Natural killer cell treated with Interleukin-12 subunit alpha and Interleukin-12 subunit beta and Interleukin-15 and Interleukin-18, amount 100 ng/mL, for 72 hours (primary cell): ENCODE results near the gene SYT1. TPM values are rescaled to one million over a fixed set of nuclear protein-coding genes. Genes with fewer than 3 reads are reported as not detected.

Source experiments
- ATAC-seq, 2 donors: fragments of 150-1000 bp; cut with Tn5 transposase in 1 of 2; sonication (Bioruptor Pico), chemical (Tn5 transposase) in 1 of 2; 2 replicates each; pipeline ENCODE4 v1.10.0; 2021
- DNase-seq: peaks from one replicate; pipeline ENCODE4 v3.0.0; 2022; ENCODE audit warnings: low spot score
- H3K27ac Mint-ChIP-seq, 2 donors: 1 replicate in 1 of 2; 2 replicates in 1 of 2; pipeline ENCODE4 v1.8.0; 2022; ENCODE audit warnings: mixed read lengths in 2 of 2, mild to moderate bottlenecking in 1 of 2, moderate library complexity in 1 of 2
- H3K27me3 Mint-ChIP-seq, 2 donors: 1 replicate in 1 of 2; 2 replicates in 1 of 2; pipeline ENCODE4 v1.8.0; 2022; ENCODE audit warnings: mixed read lengths in 2 of 2
- H3K36me3 Mint-ChIP-seq: one replicate; pipeline ENCODE4 v1.8.0; 2022; ENCODE audit warnings: mixed read lengths
- H3K4me1 Mint-ChIP-seq, 2 donors: 1 replicate in 1 of 2; 2 replicates in 1 of 2; pipeline ENCODE4 v1.8.0; 2022; ENCODE audit warnings: low read depth in 2 of 2, mixed read lengths in 2 of 2, mild to moderate bottlenecking in 1 of 2
- H3K4me3 Mint-ChIP-seq: one replicate; pipeline ENCODE4 v1.8.0; 2022; ENCODE audit warnings: mixed read lengths
- H3K9me3 Mint-ChIP-seq: 2 replicates; pipeline ENCODE4 v1.8.0; 2022; ENCODE audit warnings: mixed read lengths
- total RNA-seq, 2 donors: library from RNA; stranded (reverse); gene quantifications; one replicate each; pipeline ENCODE4 v1.2.3, GENCODE V29; 2022

SYT1 gene
- total RNA-seq, 2 donors from 2014 or later, result not detected

GRCh38 chr12:79067977-79068376, 203.4 kb downstream of the SYT1 start:
- no peaks in the 10 kb centered on the region for H3K27me3 Mint-ChIP-seq
- H3K4me3 Mint-ChIP-seq, result no peak overlapping the region
- DNase-seq, result no peak
- peaks cover 13% of the 10 kb centered on the region for H3K9me3 Mint-ChIP-seq
- no peak for ATAC-seq
- no peak overlapping the region for H3K27ac Mint-ChIP-seq
- H3K4me1 Mint-ChIP-seq, result no peaks in the 10 kb centered on the region
- H3K36me3 Mint-ChIP-seq, result no peaks in the 10 kb centered on the region

- H3K27me3 Mint-ChIP-seq, result no peaks in the 10 kb centered on the region
- H3K36me3 Mint-ChIP-seq, result no peaks in the 10 kb centered on the region
- no peaks in the 10 kb centered on the region for H3K4me1 Mint-ChIP-seq
- DNase-seq, result no peak
- no peak overlapping the region for H3K27ac Mint-ChIP-seq
- ATAC-seq, result no peak
- peaks cover 10% of the 10 kb centered on the region for H3K9me3 Mint-ChIP-seq
- no peak overlapping the region for H3K4me3 Mint-ChIP-seq
These were observed 204.4 kb downstream of the SYT1 start for GRCh38 chr12:79069009-79069408.

GRCh38 chr12:79071498-79071897, 206.9 kb downstream of the SYT1 start:
- Mint-ChIP-seq H3K36me3 (no peaks in the 10 kb centered on the region), H3K27ac (no peak overlapping the region), H3K27me3 (no peaks in the 10 kb centered on the region), H3K4me3 (no peak overlapping the region), H3K4me1 (no peaks in the 10 kb centered on the region), H3K9me3 (peaks cover 5% of the 10 kb centered on the region)
- no peak for DNase-seq
- no peak for ATAC-seq

GRCh38 chr12:79073506-79073905, 208.9 kb downstream of the SYT1 start:
- ATAC-seq, result no peak
- no peaks in the 10 kb centered on the region for H3K27me3 Mint-ChIP-seq
- no peak overlapping the region for H3K27ac Mint-ChIP-seq
- DNase-seq, result no peak
- no peaks in the 10 kb centered on the region for H3K36me3 Mint-ChIP-seq
- H3K9me3 Mint-ChIP-seq, result peaks cover 5% of the 10 kb centered on the region
- no peaks in the 10 kb centered on the region for H3K4me1 Mint-ChIP-seq
- no peak overlapping the region for H3K4me3 Mint-ChIP-seq

- H3K27me3 Mint-ChIP-seq, result no peaks in the 10 kb centered on the region
- no peak for DNase-seq
- H3K9me3 Mint-ChIP-seq, result peaks cover 3% of the 10 kb centered on the region
- H3K4me3 Mint-ChIP-seq, result no peak overlapping the region
- no peaks in the 10 kb centered on the region for H3K36me3 Mint-ChIP-seq
- H3K4me1 Mint-ChIP-seq, result no peaks in the 10 kb centered on the region
- ATAC-seq, result no peak
- H3K27ac Mint-ChIP-seq, result no peak overlapping the region
These were observed 218.0 kb downstream of the SYT1 start for GRCh38 chr12:79082595-79082994.

- peaks cover 3% of the 10 kb centered on the region for H3K9me3 Mint-ChIP-seq
- ATAC-seq (no peak), DNase-seq (no peak)
- H3K4me1 Mint-ChIP-seq, result no peaks in the 10 kb centered on the region
- H3K27ac Mint-ChIP-seq, result no peak overlapping the region
- no peak overlapping the region for H3K4me3 Mint-ChIP-seq
- H3K36me3 Mint-ChIP-seq, result no peaks in the 10 kb centered on the region
- H3K27me3 Mint-ChIP-seq, result no peaks in the 10 kb centered on the region
These were observed 218.6 kb downstream of the SYT1 start for GRCh38 chr12:79083181-79083580.

GRCh38 chr12:79085106-79085682, 220.6 kb downstream of the SYT1 start:
- DNase-seq (no peak), ATAC-seq (no peak)
- H3K4me3 Mint-ChIP-seq, result no peak overlapping the region
- H3K4me1 Mint-ChIP-seq, result no peaks in the 10 kb centered on the region
- no peak overlapping the region for H3K27ac Mint-ChIP-seq
- peaks cover 8% of the 10 kb centered on the region for H3K9me3 Mint-ChIP-seq
- H3K27me3 Mint-ChIP-seq, result no peaks in the 10 kb centered on the region
- no peaks in the 10 kb centered on the region for H3K36me3 Mint-ChIP-seq

- no peak for DNase-seq
- no peak overlapping the region for H3K27ac Mint-ChIP-seq
- H3K9me3 Mint-ChIP-seq, result peaks cover 8% of the 10 kb centered on the region
- no peak for ATAC-seq
- no peaks in the 10 kb centered on the region for H3K36me3 Mint-ChIP-seq
- no peaks in the 10 kb centered on the region for H3K4me1 Mint-ChIP-seq
- no peaks in the 10 kb centered on the region for H3K27me3 Mint-ChIP-seq
- H3K4me3 Mint-ChIP-seq, result no peak overlapping the region
These were observed 222.1 kb downstream of the SYT1 start for GRCh38 chr12:79086541-79087296.

GRCh38 chr12:79098530-79098929, 234.0 kb downstream of the SYT1 start:
- Mint-ChIP-seq H3K9me3 (peaks cover 14% of the 10 kb centered on the region), H3K4me1 (peaks cover 2 to 6% of the 10 kb centered on the region in 2 donors), H3K27ac (no peak overlapping the region), H3K4me3 (no peak overlapping the region), H3K27me3 (no peaks in the 10 kb centered on the region), H3K36me3 (no peaks in the 10 kb centered on the region)
- no peak for ATAC-seq
- DNase-seq, result no peak

- peaks cover 7% of the 10 kb centered on the region for H3K9me3 Mint-ChIP-seq
- H3K4me3 Mint-ChIP-seq, result no peak overlapping the region
- DNase-seq, result no peak
- no peak for ATAC-seq
- no peaks in the 10 kb centered on the region for H3K36me3 Mint-ChIP-seq
- no peaks in the 10 kb centered on the region for H3K27me3 Mint-ChIP-seq
- H3K27ac Mint-ChIP-seq, result no peak overlapping the region
- no peaks in the 10 kb centered on the region for H3K4me1 Mint-ChIP-seq
These were observed 244.4 kb downstream of the SYT1 start for GRCh38 chr12:79108962-79109361.

GRCh38 chr12:79114896-79115295, 250.3 kb downstream of the SYT1 start:
- H3K4me3 Mint-ChIP-seq, result no peak overlapping the region
- H3K27me3 Mint-ChIP-seq, result no peaks in the 10 kb centered on the region
- ATAC-seq (no peak), DNase-seq (no peak)
- no peak overlapping the region for H3K27ac Mint-ChIP-seq
- H3K9me3 Mint-ChIP-seq, result peaks cover 4% of the 10 kb centered on the region
- no peaks in the 10 kb centered on the region for H3K4me1 Mint-ChIP-seq
- H3K36me3 Mint-ChIP-seq, result no peaks in the 10 kb centered on the region

GRCh38 chr12:79115743-79116142, 251.2 kb downstream of the SYT1 start:
- Mint-ChIP-seq H3K36me3 (no peaks in the 10 kb centered on the region), H3K4me1 (no peaks in the 10 kb centered on the region), H3K9me3 (peaks cover 4% of the 10 kb centered on the region)

GRCh38 chr12:79119796-79120195, 255.2 kb downstream of the SYT1 start:
- peaks cover 6% of the 10 kb centered on the region for H3K9me3 Mint-ChIP-seq
- H3K4me3 Mint-ChIP-seq, result no peak overlapping the region
- H3K36me3 Mint-ChIP-seq, result no peaks in the 10 kb centered on the region
- ATAC-seq (no peak), DNase-seq (no peak)
- H3K4me1 Mint-ChIP-seq, result no peaks in the 10 kb centered on the region
- H3K27ac Mint-ChIP-seq, result no peak overlapping the region
- no peaks in the 10 kb centered on the region for H3K27me3 Mint-ChIP-seq

More at GRCh38 chr12:79115743-79116142, 251.2 kb downstream of the SYT1 start:
- DNase-seq, result no peak
- Mint-ChIP-seq H3K4me3 (no peak overlapping the region), H3K27ac (no peak overlapping the region), H3K27me3 (no peaks in the 10 kb centered on the region)
- no peak for ATAC-seq

GRCh38 chr12:79121486-79121885, 256.9 kb downstream of the SYT1 start:
- no peaks in the 10 kb centered on the region for H3K36me3 Mint-ChIP-seq
- no peak overlapping the region for H3K4me3 Mint-ChIP-seq

More at GRCh38 chr12:79121486-79121885, 256.9 kb downstream of the SYT1 start:
- Mint-ChIP-seq H3K27ac (no peak overlapping the region), H3K27me3 (no peaks in the 10 kb centered on the region), H3K9me3 (peaks cover 8% of the 10 kb centered on the region), H3K4me1 (no peaks in the 10 kb centered on the region)
- no peak for ATAC-seq
- no peak for DNase-seq
